ENCODE data around the gene OCLN. TPM values are rescaled to one million over a fixed set of nuclear protein-coding genes. Genes with fewer than 3 reads are reported as not detected.
A peak's percentile ranks its signal among the peaks of the same experiment; 100 is the strongest.
"Not testable (repeated sequence)": the region's sequence is repeated elsewhere in the genome, so short reads cannot be mapped to it uniquely, and the experiment has no call there.

The OCLN gene
- 57.7 and 67.5 TPM in 2 replicates for total RNA-seq (ENCODE audit: low replicate concordance)

- H3K79me2 ChIP-seq (ENCODE audit: low read depth): peaks cover 49% of the 10 kb centered on the region
- H3K27ac Mint-ChIP-seq: peak within 1 kb of the TSS; percentile 60
- H3K27me3 Mint-ChIP-seq (ENCODE audit: insufficient read depth, low read depth): peaks cover 18% of the 10 kb centered on the region
- H3K9me3 Mint-ChIP-seq: no peaks in the 10 kb centered on the region
- peak within 1 kb of the TSS; percentile 95 for H3K4me3 ChIP-seq
- H3K9ac ChIP-seq: peak within 1 kb of the TSS; percentile 55
- peaks cover 3% of the 10 kb centered on the region for H3K4me1 Mint-ChIP-seq
- H3K27me3 ChIP-seq: peaks cover 14% of the 10 kb centered on the region
- no peaks in the 10 kb centered on the region for H3K36me3 Mint-ChIP-seq
- no peaks in the 10 kb centered on the region for H3K36me3 ChIP-seq
- H3K9me3 ChIP-seq (ENCODE audit: low read depth): no peaks in the 10 kb centered on the region
- peak within 1 kb of the TSS; percentile 93 for H3K4me2 ChIP-seq
- peak within 1 kb of the TSS; percentile 92 for H3K4me3 Mint-ChIP-seq
- H3K4me1 ChIP-seq: peaks cover 37% of the 10 kb centered on the region
- peak within 1 kb of the TSS; percentile 97 for H2AFZ ChIP-seq (replicated peaks)
- peak; percentile 94 for DNase-seq (ENCODE audit: low spot score)
- H4K20me1 ChIP-seq (ENCODE audit: low read depth): peaks cover 12% of the 10 kb centered on the region
- H3K27ac ChIP-seq: peak within 1 kb of the TSS; percentile 56
- H3F3A ChIP-seq (ENCODE audit: low read depth): peaks cover 47% of the 10 kb centered on the region
- TF ChIP-seq CTCF (IDR thresholded peaks at IDR 0.05) (no peak), EZH2phosphoT487 (IDR thresholded peaks at IDR 0.05) (no peak), EZH2 (IDR thresholded peaks at IDR 0.05) (no peak)
These were observed at the start of gene OCLN for GRCh38 chr5:69492391-69492922. Gene OCLN, plus strand, starts transcription at chr5:69492790. Its CDS starts 11,455 bp downstream, at chr5:69504245.

GRCh38 chr5:69444127-69444754 is 48.3 kb upstream of the OCLN start:
- Histone ChIP-seq H3K36me3 (no peaks in the 10 kb centered on the region), H3K27ac (no peak overlapping the region), H3K4me2 (no peak overlapping the region), H3K9me3 (ENCODE audit: low read depth) (no peaks in the 10 kb centered on the region), H3K9ac (no peak overlapping the region), H3K4me1 (no peaks in the 10 kb centered on the region), H2AFZ (replicated peaks) (no peak overlapping the region), H3F3A (ENCODE audit: low read depth) (no peaks in the 10 kb centered on the region), H4K20me1 (ENCODE audit: low read depth) (no peaks in the 10 kb centered on the region), H3K79me2 (ENCODE audit: low read depth) (no peaks in the 10 kb centered on the region), H3K27me3 (no peaks in the 10 kb centered on the region), H3K4me3 (no peak overlapping the region)
- Mint-ChIP-seq H3K27ac (no peak overlapping the region), H3K36me3 (no peaks in the 10 kb centered on the region), H3K27me3 (ENCODE audit: insufficient read depth, low read depth) (peaks cover 2% of the 10 kb centered on the region), H3K4me3 (no peak overlapping the region), H3K4me1 (no peaks in the 10 kb centered on the region), H3K9me3 (no peaks in the 10 kb centered on the region)
- DNase-seq (ENCODE audit: low spot score): no peak
- TF ChIP-seq EZH2phosphoT487 (IDR thresholded peaks at IDR 0.05): no peak

GRCh38 chr5:69449511-69449910 is 43.1 kb upstream of the OCLN start:
- H3K79me2 ChIP-seq (ENCODE audit: low read depth): no peaks in the 10 kb centered on the region
- no peaks in the 10 kb centered on the region for H3K36me3 ChIP-seq
- H2AFZ ChIP-seq (replicated peaks): no peak overlapping the region
- H3K9me3 Mint-ChIP-seq: no peaks in the 10 kb centered on the region
- no peak overlapping the region for H3K4me2 ChIP-seq
- H3K9me3 ChIP-seq (ENCODE audit: low read depth): no peaks in the 10 kb centered on the region
- TF ChIP-seq EZH2phosphoT487 (IDR thresholded peaks at IDR 0.05): no peak
- TF ChIP-seq CTCF (IDR thresholded peaks at IDR 0.05): no peak
- TF ChIP-seq EZH2 (IDR thresholded peaks at IDR 0.05): no peak
- H3K27me3 ChIP-seq: no peaks in the 10 kb centered on the region
- H3K36me3 Mint-ChIP-seq: no peaks in the 10 kb centered on the region
- DNase-seq (ENCODE audit: low spot score): no peak
- no peak overlapping the region for H3K4me3 Mint-ChIP-seq
- H3K4me1 Mint-ChIP-seq: peaks cover 5% of the 10 kb centered on the region
- H3K4me1 ChIP-seq: peaks cover 5% of the 10 kb centered on the region
- H3F3A ChIP-seq (ENCODE audit: low read depth): peaks cover 5% of the 10 kb centered on the region
- H3K4me3 ChIP-seq: no peak overlapping the region
- no peak overlapping the region for H3K27ac Mint-ChIP-seq
- H3K27ac ChIP-seq: no peak overlapping the region
- H3K9ac ChIP-seq: no peak overlapping the region
- H4K20me1 ChIP-seq (ENCODE audit: low read depth): no peaks in the 10 kb centered on the region
- no peaks in the 10 kb centered on the region for H3K27me3 Mint-ChIP-seq (ENCODE audit: insufficient read depth, low read depth)

- H3K27me3 ChIP-seq: no peaks in the 10 kb centered on the region
- peaks cover 8% of the 10 kb centered on the region for H3K4me1 ChIP-seq
- H2AFZ ChIP-seq (replicated peaks): no peak overlapping the region
- H3K4me3 ChIP-seq: no peak overlapping the region
- peaks cover 8% of the 10 kb centered on the region for H3K4me1 Mint-ChIP-seq
- DNase-seq (ENCODE audit: low spot score): no peak
- no peaks in the 10 kb centered on the region for H3K9me3 ChIP-seq (ENCODE audit: low read depth)
- no peak overlapping the region for H3K4me3 Mint-ChIP-seq
- no peak overlapping the region for H3K9ac ChIP-seq
- peaks cover 7% of the 10 kb centered on the region for H3F3A ChIP-seq (ENCODE audit: low read depth)
- no peaks in the 10 kb centered on the region for H3K79me2 ChIP-seq (ENCODE audit: low read depth)
- H3K36me3 ChIP-seq: no peaks in the 10 kb centered on the region
- H4K20me1 ChIP-seq (ENCODE audit: low read depth): no peaks in the 10 kb centered on the region
- no peaks in the 10 kb centered on the region for H3K27me3 Mint-ChIP-seq (ENCODE audit: insufficient read depth, low read depth)
- no peak overlapping the region for H3K27ac ChIP-seq
- H3K9me3 Mint-ChIP-seq: no peaks in the 10 kb centered on the region
- no peaks in the 10 kb centered on the region for H3K36me3 Mint-ChIP-seq
- no peak overlapping the region for H3K4me2 ChIP-seq
- TF ChIP-seq CTCF (IDR thresholded peaks at IDR 0.05) (no peak), EZH2phosphoT487 (IDR thresholded peaks at IDR 0.05) (no peak), EZH2 (IDR thresholded peaks at IDR 0.05) (no peak)
- H3K27ac Mint-ChIP-seq: no peak overlapping the region
These were observed 42.5 kb upstream of the OCLN start for GRCh38 chr5:69450116-69450515.

GRCh38 chr5:69450527-69450926 is 42.1 kb upstream of the OCLN start:
- H3K9me3 Mint-ChIP-seq; H3K27me3 Mint-ChIP-seq (ENCODE audit: insufficient read depth, low read depth); H2AFZ ChIP-seq (replicated peaks); H3K4me1 Mint-ChIP-seq; H3K9me3 ChIP-seq (ENCODE audit: low read depth); DNase-seq (ENCODE audit: low spot score); H3K27ac Mint-ChIP-seq; H3K79me2 ChIP-seq (ENCODE audit: low read depth); H3F3A ChIP-seq (ENCODE audit: low read depth); H3K4me1 ChIP-seq; H3K36me3 ChIP-seq; H3K27me3 ChIP-seq; H3K4me3 ChIP-seq; H3K36me3 Mint-ChIP-seq; H3K9ac ChIP-seq; H3K4me2 ChIP-seq; H3K4me3 Mint-ChIP-seq; H4K20me1 ChIP-seq (ENCODE audit: low read depth); H3K27ac ChIP-seq: not testable (repeated sequence)

Data from neural progenitor cell (in vitro differentiated cells).